SK-N-SH (cell line): ENCODE measurements around the gene FBXL22. TPM values are rescaled to one million over a fixed set of nuclear protein-coding genes. Genes with fewer than 3 reads are reported as not detected.

Experiments used
- CTCF ChIA-PET: fragments of 300-600, 350-600 bp; formaldehyde crosslinking; extraction: SDS; loops from one replicate; lab custom pipeline; 2021; lab: Yijun Ruan, JAX
- POLR2A ChIA-PET: fragments of 350-600 bp; sonication (Branson Sonifier 250); formaldehyde crosslinking; extraction: SDS; loops from one replicate; lab custom pipeline; 2020; ENCODE audit warnings: antibody characterized with exemption, inconsistent platforms; lab: Yijun Ruan, JAX
- DNase-seq: peaks from one replicate; pipeline ENCODE4 v3.0.0; 2012
- H2AFZ ChIP-seq: fragments of 200-600 bp; sonication (generic); 2 replicates; pipeline ENCODE4 v1.8.1; 2016; ENCODE audit warnings: antibody characterized with exemption, mild to moderate bottlenecking, low read depth
- H3F3A ChIP-seq: fragments of 200-600 bp; sonication (generic); replicated peaks from 2 replicates; pipeline ENCODE3; 2016; ENCODE audit warnings: antibody characterized with exemption, mild to moderate bottlenecking; ENCODE audit not compliant: insufficient read depth
- H3K27ac ChIP-seq, 2 experiments: fragments of 200-500 bp in 1 of 2; fragments of 200-600 bp in 1 of 2; sonication (Bioruptor generic) in 1 of 2; sonication (generic), shearing (Covaris generic) in 1 of 2; 2 replicates each; pipeline versions ENCODE4 v1.5.1 to v1.6.1; 2014 to 2016; ENCODE audit warnings: low read depth in 2 of 2, inconsistent platforms in 1 of 2, low read length in 1 of 2, mild to moderate bottlenecking in 1 of 2, mixed read lengths in 1 of 2
- H3K27me3 ChIP-seq: fragments of 200-600 bp; sonication (generic), shearing (Covaris generic); 2 replicates; pipeline ENCODE4 v1.6.1; 2016; ENCODE audit warnings: mixed run types; ENCODE audit not compliant: insufficient read depth
- H3K36me3 ChIP-seq, 2 experiments: fragments of 200-500 bp in 1 of 2; fragments of 200-600 bp in 1 of 2; sonication (Bioruptor generic) in 1 of 2; sonication (generic) in 1 of 2; replicated peaks in 1 of 2; 2 replicates each; pipeline versions ENCODE3 to v1.5.1; 2014 to 2016; ENCODE audit warnings: low read length in 1 of 2, mild to moderate bottlenecking in 1 of 2; ENCODE audit not compliant: insufficient read depth in 2 of 2, control insufficient read depth in 1 of 2
- H3K4me1 ChIP-seq, 2 experiments: fragments of 200-500 bp in 1 of 2; fragments of 200-600 bp in 1 of 2; sonication (Bioruptor generic) in 1 of 2; sonication (generic), shearing (Covaris generic) in 1 of 2; 2 replicates each; pipeline versions ENCODE4 v1.5.1 to v1.6.1; 2014 to 2016; ENCODE audit warnings: low read depth in 1 of 2, low read length in 1 of 2, mixed run types in 1 of 2; ENCODE audit not compliant: insufficient read depth in 2 of 2, control insufficient read depth in 1 of 2
- H3K4me2 ChIP-seq: fragments of 200-600 bp; sonication (generic), shearing (Covaris generic); 2 replicates; pipeline ENCODE4 v1.6.1; 2017; ENCODE audit warnings: mixed run types
- H3K4me3 ChIP-seq, 2 experiments: fragments of 200-500 bp in 1 of 2; fragments of 200-600 bp in 1 of 2; sonication (Bioruptor generic) in 1 of 2; sonication (generic), shearing (Covaris generic) in 1 of 2; 2 replicates each; pipeline versions ENCODE4 v1.5.1 to v1.8.1; 2014 to 2016; ENCODE audit warnings: low read depth in 2 of 2, inconsistent platforms in 1 of 2, low read length in 1 of 2, mild to moderate bottlenecking in 1 of 2, mixed read lengths in 1 of 2, moderate library complexity in 1 of 2
- H3K79me2 ChIP-seq: fragments of 200-600 bp; sonication (generic); 2 replicates; pipeline ENCODE4 v1.8.1; 2017; ENCODE audit warnings: mild to moderate bottlenecking; ENCODE audit not compliant: insufficient read depth
- H3K9ac ChIP-seq: fragments of 200-600 bp; sonication (generic); 2 replicates; pipeline ENCODE4 v1.6.1; 2017; ENCODE audit warnings: mixed run types
- H3K9me2 ChIP-seq: fragments of 200-600 bp; sonication (generic); 2 replicates; pipeline ENCODE4 v1.6.1; 2017; ENCODE audit warnings: mixed run types
- H3K9me3 ChIP-seq: fragments of 200-600 bp; sonication (generic); 2 replicates; pipeline ENCODE4 v1.6.1; 2017; ENCODE audit warnings: mixed run types, mild to moderate bottlenecking, moderate library complexity
- H4K20me1 ChIP-seq: fragments of 200-600 bp; sonication (generic); 2 replicates; pipeline ENCODE4 v1.6.1; 2017; ENCODE audit warnings: mild to moderate bottlenecking, mixed run types; ENCODE audit not compliant: insufficient read depth
- CHD2 ChIP-seq: fragments of 150-350 bp; IDR thresholded peaks from 2 replicates; pipeline ENCODE4 v1.6.1; 2018; ENCODE audit warnings: low read length; ENCODE audit not compliant: partially characterized antibody
- EZH2phosphoT487 ChIP-seq: fragments of 200-600 bp; sonication (generic); IDR thresholded peaks from 2 replicates; pipeline ENCODE4 v1.6.1; 2017; ENCODE audit warnings: low read depth, mixed run types, mild to moderate bottlenecking, antibody characterized with exemption, moderate library complexity, borderline replicate concordance
- FOSL2 ChIP-seq: IDR thresholded peaks from 2 replicates; pipeline ENCODE4 v1.4.0; 2012; ENCODE audit warnings: low read depth, mild to moderate bottlenecking, moderate library complexity, borderline replicate concordance
- GATA2 ChIP-seq: sonication (generic); formaldehyde crosslinking; IDR thresholded peaks from 2 replicates; pipeline ENCODE4 v1.5.0; 2020; ENCODE audit warnings: mild to moderate bottlenecking, missing genetic modification reagents
- IRF3 ChIP-seq: fragments of 150-350 bp; IDR thresholded peaks from 2 replicates; pipeline ENCODE4 v1.6.1; 2016; ENCODE audit warnings: mild to moderate bottlenecking, low read depth, low read length
- JUND ChIP-seq: IDR thresholded peaks from 2 replicates; pipeline ENCODE4 v1.4.0; 2012
- MAX ChIP-seq: IDR thresholded peaks from 2 replicates; pipeline ENCODE4 v1.4.0; 2012; ENCODE audit warnings: low read depth
- NRF1 ChIP-seq: IDR thresholded peaks from 2 replicates; pipeline ENCODE4 v1.6.1; 2012; ENCODE audit warnings: low read depth, mild to moderate bottlenecking, low read length
- PBX3 ChIP-seq: IDR thresholded peaks from 2 replicates; pipeline ENCODE4; 2012
- REST ChIP-seq: IDR thresholded peaks from 2 replicates; pipeline ENCODE4 v1.6.1; 2012; ENCODE audit warnings: mild to moderate bottlenecking, low read depth, low read length, moderate library complexity
- RXRA ChIP-seq: IDR thresholded peaks from 2 replicates; pipeline ENCODE4 v1.4.0; 2012; ENCODE audit warnings: low read depth, mild to moderate bottlenecking, borderline replicate concordance
- SIN3A ChIP-seq: IDR thresholded peaks from 2 replicates; pipeline ENCODE4 v1.6.1; 2012; ENCODE audit warnings: low read depth, mild to moderate bottlenecking, low read length, moderate library complexity, borderline replicate concordance
- TCF12 ChIP-seq: IDR thresholded peaks from 2 replicates; pipeline ENCODE4 v1.4.0; 2012
- TEAD4 ChIP-seq: IDR thresholded peaks from 2 replicates; pipeline ENCODE4 v1.4.0; 2012; ENCODE audit warnings: mild to moderate bottlenecking, borderline replicate concordance; ENCODE audit not compliant: insufficient read depth
- USF1 ChIP-seq: IDR thresholded peaks from 2 replicates; pipeline ENCODE4 v1.4.0; 2012; ENCODE audit warnings: low read depth, borderline replicate concordance
- ZBTB33 ChIP-seq: IDR thresholded peaks from 2 replicates; pipeline ENCODE4 v1.4.0; 2012; ENCODE audit warnings: low read depth, borderline replicate concordance
- WGBS: methylation state at CpG from one replicate; pipeline ENCODE4 v1.1.6; 2017; ENCODE audit warnings: low lambda C conversion rate; 5-methylcytosine and 5-hydroxymethylcytosine counted together
- polyA plus RNA-seq, 3 experiments: library from polyadenylated mRNA; depleted of rRNA; stranded (reverse); fragments of >200 nt; gene quantifications; 2 replicates each; pipeline ENCODE4 v1.2.3, GENCODE V29; 2012

Gene FBXL22
- polyA plus RNA-seq, 1 of the 3 experiments (the other 2 are of a cell fraction): 0.10 TPM

GRCh38 chr15:63582179-63582578, 15.0 kb upstream of the FBXL22 start (continued):
- TF ChIP-seq REST (no peak), TCF12 (no peak)

GRCh38 chr15:63582718-63583426, 14.3 kb upstream of the FBXL22 start:
- H3K27me3 ChIP-seq: no peaks in the 10 kb centered on the region
- H3K9ac ChIP-seq: 0 out of 2 replicates have a peak overlapping the region, but pooled peaks have one; percentile 2
- no peak for DNase-seq
- no peak overlapping the region for H3K4me3 ChIP-seq
- H3K36me3 ChIP-seq: peaks cover 9 to 50% of the 10 kb centered on the region in 2 experiments
- H3K9me3 ChIP-seq: no peaks in the 10 kb centered on the region
- no peaks in the 10 kb centered on the region for H3K79me2 ChIP-seq
- TF ChIP-seq TCF12: peak; percentile 57
- peak; percentile 31; the same call in 1 of the 2 replicates for TF ChIP-seq JUND
- TF ChIP-seq TEAD4: no peak
- no peak for TF ChIP-seq GATA2 (CRISPR knock-in tag)
- TF ChIP-seq IRF3: no peak
- TF ChIP-seq CHD2: no peak
- TF ChIP-seq NRF1: no peak
- no peak for TF ChIP-seq SIN3A
- TF ChIP-seq RXRA: no peak
- no peak for TF ChIP-seq ZBTB33
- TF ChIP-seq MAX: no peak
- TF ChIP-seq FOSL2: peak; percentile 53
- TF ChIP-seq USF1: no peak
- no peak for TF ChIP-seq EZH2phosphoT487
- peak; percentile 46; the same call in 1 of the 2 replicates for TF ChIP-seq PBX3
- H2AFZ ChIP-seq: no peak overlapping the region
- CTCF ChIA-PET: interaction anchor here (1.0 kb wide), 1 partner anchor 14 kb away, joined by 3 read pairs; the partner anchor contains the start of gene FBXL22
- H4K20me1 ChIP-seq: no peaks in the 10 kb centered on the region
- 76% methylated on average over 2 of the region's 2 CpGs for WGBS
- peaks cover 0 to 10% of the 10 kb centered on the region in 2 experiments; a peak in 3 of 4 replicates for H3K4me1 ChIP-seq
- H3K27ac ChIP-seq: peak overlapping the region in 1 of 2 experiments; percentile 62; a peak in 2 of 4 replicates
- H3F3A ChIP-seq: peaks cover 12% of the 10 kb centered on the region
- H3K9me2 ChIP-seq: no peaks in the 10 kb centered on the region
- no peak overlapping the region for H3K4me2 ChIP-seq
- POLR2A ChIA-PET: interaction anchor here (0.6 kb wide), 1 partner anchor 277 kb away, joined by 3 read pairs; no protein-coding TSS in a partner anchor
